CD1c-positive myeloid dendritic cell (primary cell): Measurements from ENCODE around the gene ACBD6.

Experiments
- DNase-seq: peaks from one replicate; pipeline ENCODE4 v3.0.0-alpha.2; 2016; ENCODE audit errors: extremely low spot score

ACBD6 gene

GRCh38 chr1:180270530-180271271 lies 231.7 kb downstream of the ACBD6 start:
- DNase-seq, result no peak

- peak; percentile 39 for DNase-seq
These were observed 232.5 kb downstream of the ACBD6 start for GRCh38 chr1:180269645-180270529.

- DNase-seq, result no peak
These were observed 233.8 kb downstream of the ACBD6 start for GRCh38 chr1:180268556-180269075.

- DNase-seq, result peak; percentile 26
These were observed 234.4 kb downstream of the ACBD6 start for GRCh38 chr1:180267761-180268555.

GRCh38 chr1:180267211-180267561 lies 235.2 kb downstream of the ACBD6 start:
- no peak for DNase-seq

GRCh38 chr1:180266275-180267210 lies 235.8 kb downstream of the ACBD6 start:
- DNase-seq, result no peak

GRCh38 chr1:180265871-180266270 lies 236.5 kb downstream of the ACBD6 start:
- DNase-seq, result no peak

- no peak for DNase-seq
These were observed 237.2 kb downstream of the ACBD6 start for GRCh38 chr1:180265201-180265600.

GRCh38 chr1:180264595-180264994 lies 237.8 kb downstream of the ACBD6 start:
- no peak for DNase-seq

GRCh38 chr1:180262628-180263488 lies 239.5 kb downstream of the ACBD6 start:
- no peak for DNase-seq

- DNase-seq, result no peak
These were observed 240.7 kb downstream of the ACBD6 start for GRCh38 chr1:180261524-180262155.

GRCh38 chr1:180261030-180261429 lies 241.3 kb downstream of the ACBD6 start:
- no peak for DNase-seq

GRCh38 chr1:180260541-180260940 lies 241.8 kb downstream of the ACBD6 start:
- no peak for DNase-seq

- DNase-seq, result no peak
These were observed 242.7 kb downstream of the ACBD6 start for GRCh38 chr1:180259431-180260338.

GRCh38 chr1:180258935-180259334 lies 243.4 kb downstream of the ACBD6 start:
- DNase-seq, result no peak

- no peak for DNase-seq
These were observed 244.1 kb downstream of the ACBD6 start for GRCh38 chr1:180258290-180258689.

- DNase-seq, result no peak
These were observed 244.9 kb downstream of the ACBD6 start for GRCh38 chr1:180257486-180257885.

GRCh38 chr1:180257028-180257386 lies 245.4 kb downstream of the ACBD6 start:
- no peak for DNase-seq
